ENCODE results near the gene ANO2. TPM values are rescaled to one million over a fixed set of nuclear protein-coding genes. Genes with fewer than 3 reads are reported as not detected.

ANO2 gene
- total and polyA plus RNA-seq, 8 donors = 0.43 to 2.4 (median 0.97) TPM

- Histone ChIP-seq H3K4me3 (no peak overlapping the region), H3K4me1 (no peaks in the 10 kb centered on the region), H3K27ac (no peak overlapping the region), H3K36me3 (no peaks in the 10 kb centered on the region), H3K9me3 (no peaks in the 10 kb centered on the region), H3K27me3 (no peaks in the 10 kb centered on the region)
- ATAC-seq (peak; percentile 76 to 89 (median 82)), FAIRE-seq (no peak), DNase-seq (peak in 4 of 6 donors; percentile 31 to 61 (median 50))
- no peak for TF ChIP-seq CTCF (IDR thresholded peaks at IDR 0.05)
- intact Hi-C loops (cut with DNase I) = no loop called here
- 26 to 32% methylated on average over 4 of the region's 4 CpGs for WGBS, 2 donors
Observed at GRCh38 chr12:5794156-5794555, 150.9 kb downstream of the ANO2 start.

- Histone ChIP-seq H3K9me3 (no peaks in the 10 kb centered on the region), H3K4me1 (no peaks in the 10 kb centered on the region), H3K27me3 (no peaks in the 10 kb centered on the region), H3K36me3 (no peaks in the 10 kb centered on the region), H3K4me3 (no peak overlapping the region), H3K27ac (no peak overlapping the region)
- intact Hi-C loops (cut with DNase I) = no loop called here
- ATAC-seq (no peak), DNase-seq (no peak), FAIRE-seq (no peak)
- TF ChIP-seq CTCF (IDR thresholded peaks at IDR 0.05) = no peak
- 73 to 74% methylated on average over 5 of the region's 5 CpGs for WGBS, 2 donors
Observed at GRCh38 chr12:5792343-5792742, 152.7 kb downstream of the ANO2 start.

GRCh38 chr12:5789469-5789968, 155.5 kb downstream of the ANO2 start:
- no peak overlapping the region for H3K4me3 ChIP-seq
- ATAC-seq = no peak
- no peaks in the 10 kb centered on the region for H3K36me3 ChIP-seq
- WGBS, 2 donors = 52 to 65% methylated on average over 7 of the region's 7 CpGs
- TF ChIP-seq CTCF (IDR thresholded peaks at IDR 0.05) = no peak
- no peak overlapping the region for H3K27ac ChIP-seq
- intact Hi-C loops (cut with DNase I) = no loop called here
- H3K9me3 ChIP-seq = no peaks in the 10 kb centered on the region
- no peak for DNase-seq
- no peak for FAIRE-seq
- H3K4me1 ChIP-seq = no peaks in the 10 kb centered on the region
- H3K27me3 ChIP-seq = no peaks in the 10 kb centered on the region

- DNase-seq = no peak
- intact Hi-C loops (cut with DNase I) = no loop called here
- Histone ChIP-seq H3K27ac (no peak overlapping the region), H3K4me3 (no peak overlapping the region), H3K27me3 (no peaks in the 10 kb centered on the region), H3K36me3 (no peaks in the 10 kb centered on the region), H3K9me3 (no peaks in the 10 kb centered on the region), H3K4me1 (no peaks in the 10 kb centered on the region)
- 81 to 90% methylated on average over 5 of the region's 5 CpGs for WGBS, 2 donors
- no peak for FAIRE-seq
- TF ChIP-seq CTCF (IDR thresholded peaks at IDR 0.05) = no peak
- no peak for ATAC-seq
Observed at GRCh38 chr12:5787828-5788227, 157.2 kb downstream of the ANO2 start.

- H3K27ac ChIP-seq = no peak overlapping the region
- H3K9me3 ChIP-seq = no peaks in the 10 kb centered on the region
- no peak overlapping the region for H3K4me3 ChIP-seq
- ATAC-seq = no peak
- 81 to 94% methylated on average over 5 of the region's 5 CpGs for WGBS, 2 donors
- no peaks in the 10 kb centered on the region for H3K27me3 ChIP-seq
- no peak for FAIRE-seq
- DNase-seq = no peak
- H3K36me3 ChIP-seq = no peaks in the 10 kb centered on the region
- no peaks in the 10 kb centered on the region for H3K4me1 ChIP-seq
- intact Hi-C loops (cut with DNase I) = no loop called here
- no peak for TF ChIP-seq CTCF (IDR thresholded peaks at IDR 0.05)
Observed at GRCh38 chr12:5785601-5786000, 159.5 kb downstream of the ANO2 start.

Data from pancreas (tissue), 10 donors.